H9 (cell line): Measurements from ENCODE around the gene VTN. TPM values are rescaled to one million over a fixed set of nuclear protein-coding genes. Genes with fewer than 3 reads are reported as not detected.

Source experiments
- DNase-seq: peaks from one replicate; pipeline ENCODE4 v3.0.0-alpha.2; 2017
- H2AFZ ChIP-seq: one replicate; pipeline ENCODE4 v1.6.1; 2013; ENCODE audit warnings: mild to moderate bottlenecking, low read length, control low read depth, moderate library complexity
- H2AK5ac ChIP-seq: 2 replicates; pipeline ENCODE4 v1.6.1; 2013; ENCODE audit warnings: low read length, control low read depth, mixed read lengths; ENCODE audit not compliant: insufficient read length
- H2BK120ac ChIP-seq: one replicate; pipeline ENCODE4 v1.6.1; 2013; ENCODE audit warnings: low read depth, mild to moderate bottlenecking, low read length, control low read depth, inconsistent platforms; ENCODE audit not compliant: poor library complexity, severe bottlenecking
- H2BK12ac ChIP-seq: 2 replicates; pipeline ENCODE4 v1.6.1; 2013; ENCODE audit warnings: low read length, control low read depth, mixed read lengths, low read depth; ENCODE audit not compliant: insufficient read length
- H2BK15ac ChIP-seq: 2 replicates; pipeline ENCODE4 v1.6.1; 2013; ENCODE audit warnings: low read depth, low read length, control low read depth
- H2BK20ac ChIP-seq: one replicate; pipeline ENCODE4 v1.6.1; 2013; ENCODE audit warnings: low read depth, mild to moderate bottlenecking, low read length, control low read depth, inconsistent platforms; ENCODE audit not compliant: poor library complexity, severe bottlenecking
- H2BK5ac ChIP-seq: 2 replicates; pipeline ENCODE4 v1.6.1; 2013; ENCODE audit warnings: low read length, control low read depth, mixed read lengths; ENCODE audit not compliant: insufficient read length
- H3K14ac ChIP-seq: 2 replicates; pipeline ENCODE4 v1.6.1; 2013; ENCODE audit warnings: low read length, control low read depth; ENCODE audit not compliant: insufficient read depth
- H3K18ac ChIP-seq: 2 replicates; pipeline ENCODE4 v1.6.1; 2013; ENCODE audit warnings: low read depth, mild to moderate bottlenecking, mixed read lengths, low read length, control low read depth; ENCODE audit not compliant: insufficient read length
- H3K23ac ChIP-seq: 2 replicates; pipeline ENCODE4 v1.6.1; 2013; ENCODE audit warnings: low read length, control low read depth, mixed read lengths, low read depth; ENCODE audit not compliant: insufficient read length
- H3K23me2 ChIP-seq: 2 replicates; pipeline ENCODE4 v1.6.1; 2013; ENCODE audit warnings: low read depth, mild to moderate bottlenecking, mixed read lengths, low read length, control low read depth; ENCODE audit not compliant: insufficient read length, poor library complexity, severe bottlenecking
- H3K27ac ChIP-seq: 2 replicates; pipeline ENCODE4 v1.5.1; 2013; ENCODE audit warnings: low read length, control low read depth, mixed read lengths, low read depth; ENCODE audit not compliant: insufficient read length
- H3K27me3 ChIP-seq: 2 replicates; pipeline ENCODE4 v1.6.1; 2013; ENCODE audit warnings: low read length, control low read depth, inconsistent platforms; ENCODE audit not compliant: insufficient read depth
- H3K4ac ChIP-seq: 2 replicates; pipeline ENCODE4 v1.6.1; 2013; ENCODE audit warnings: low read depth, mild to moderate bottlenecking, control low read depth, inconsistent platforms, low read length, moderate library complexity
- H3K4me1 ChIP-seq: 2 replicates; pipeline ENCODE4 v1.6.1; 2013; ENCODE audit warnings: low read length, control low read depth, inconsistent platforms; ENCODE audit not compliant: insufficient read depth
- H3K4me2 ChIP-seq: 2 replicates; pipeline ENCODE4 v1.6.1; 2013; ENCODE audit warnings: low read length, control low read depth, mixed read lengths; ENCODE audit not compliant: insufficient read length, insufficient read depth
- H3K56ac ChIP-seq: 2 replicates; pipeline ENCODE4 v1.6.1; 2013; ENCODE audit warnings: low read depth, mild to moderate bottlenecking, mixed read lengths, low read length, control low read depth; ENCODE audit not compliant: insufficient read length
- H3K79me1 ChIP-seq: 2 replicates; pipeline ENCODE4 v1.6.1; 2013; ENCODE audit warnings: low read depth, mild to moderate bottlenecking, moderate library complexity, low read length, control low read depth, inconsistent platforms; ENCODE audit not compliant: insufficient read depth, poor library complexity, severe bottlenecking
- H3K79me2 ChIP-seq: 2 replicates; pipeline ENCODE4 v1.6.1; 2013; ENCODE audit warnings: low read length, control low read depth, inconsistent platforms; ENCODE audit not compliant: insufficient read depth
- H3K9ac ChIP-seq: 2 replicates; pipeline ENCODE4 v1.6.1; 2013; ENCODE audit warnings: low read length, control low read depth, mixed read lengths; ENCODE audit not compliant: insufficient read length; ENCODE audit errors: extremely low read depth
- H3K9me3 ChIP-seq: one replicate; pipeline ENCODE4 v1.6.1; 2013; ENCODE audit warnings: low read depth, low read length, inconsistent platforms; ENCODE audit not compliant: control insufficient read depth
- H3T11ph ChIP-seq: one replicate; pipeline ENCODE4 v1.6.1; 2013; ENCODE audit warnings: mild to moderate bottlenecking, low read length, control low read depth, inconsistent platforms
- H4K20me1 ChIP-seq: one replicate; pipeline ENCODE4 v1.6.1; 2013; ENCODE audit not compliant: control insufficient read depth, insufficient read length, insufficient read depth
- H4K5ac ChIP-seq: 2 replicates; pipeline ENCODE4 v1.6.1; 2013; ENCODE audit warnings: low read depth, mild to moderate bottlenecking, mixed read lengths, low read length, control low read depth; ENCODE audit not compliant: insufficient read length
- H4K8ac ChIP-seq: replicated peaks from 2 replicates; pipeline ENCODE4 v1.6.1; 2013; ENCODE audit warnings: low read length, control low read depth, mixed read lengths, low read depth; ENCODE audit not compliant: insufficient read length
- H4K91ac ChIP-seq: 2 replicates; pipeline ENCODE4 v1.6.1; 2013; ENCODE audit warnings: low read depth, mild to moderate bottlenecking, moderate library complexity, mixed read lengths, low read length, control low read depth; ENCODE audit not compliant: insufficient read length
- H3K27ac Mint-ChIP-seq, 3 experiments: 2 replicates in 2 of 3; 3 replicates in 1 of 3; pipeline ENCODE4 v1.8.0; 2020 to 2021; ENCODE audit warnings: mixed read lengths in 3 of 3, mild to moderate bottlenecking in 1 of 3, moderate library complexity in 1 of 3
- H3K27me3 Mint-ChIP-seq: 2 replicates; pipeline ENCODE4 v1.8.0; 2021; ENCODE audit warnings: low read depth, mild to moderate bottlenecking, moderate library complexity, mixed read lengths
- H3K36me3 Mint-ChIP-seq, 3 experiments: 2 replicates in 2 of 3; 3 replicates in 1 of 3; pipeline ENCODE4 v1.8.0; 2020 to 2021; ENCODE audit warnings: low read depth in 3 of 3, mixed read lengths in 3 of 3; ENCODE audit not compliant: insufficient read depth in 1 of 3
- H3K4me1 Mint-ChIP-seq, 2 experiments: 2 replicates each; pipeline ENCODE4 v1.8.0; 2020; ENCODE audit warnings: mixed read lengths in 2 of 2
- H3K4me3 Mint-ChIP-seq, 2 experiments: 2 replicates in 1 of 2; 3 replicates in 1 of 2; pipeline ENCODE4 v1.8.0; 2020 to 2021; ENCODE audit warnings: mild to moderate bottlenecking in 2 of 2, mixed read lengths in 2 of 2, moderate library complexity in 1 of 2
- H3K9me3 Mint-ChIP-seq, 2 experiments: 2 replicates in 1 of 2; 3 replicates in 1 of 2; pipeline ENCODE4 v1.8.0; 2020; ENCODE audit warnings: mild to moderate bottlenecking in 2 of 2, mixed read lengths in 2 of 2, moderate library complexity in 1 of 2
- CTCF ChIP-seq: fragments of 200-600 bp; sonication (generic); conservative IDR thresholded peaks from 3 replicates; pipeline ENCODE4 v1.8.0; 2021; ENCODE audit warnings: antibody characterized with exemption, mild to moderate bottlenecking
- WGBS: extraction: QIAGEN DNeasy Blood & Tissue Kit; methylation state at CpG from one replicate; pipeline ENCODE4 v1.1.7; 2013; ENCODE audit warnings: missing lambda C conversion rate, low lambda C conversion rate, mixed read lengths; ENCODE audit not compliant: insufficient read length; ENCODE audit errors: extremely low coverage; 5-methylcytosine and 5-hydroxymethylcytosine counted together
- total RNA-seq: library from RNA; stranded (reverse); gene quantifications from 2 replicates; pipeline ENCODE4 v1.2.1, GENCODE V29; 2021

VTN gene
- total RNA-seq, 1 experiment from 2014 or later, result not detected

GRCh38 chr17:28385406-28385805 is 15.3 kb upstream of the VTN start:
- H3K27ac ChIP-seq, result no peak overlapping the region
- no peak overlapping the region for H4K8ac ChIP-seq
- H3K18ac ChIP-seq, result no peak overlapping the region
- Mint-ChIP-seq H3K27me3 (peaks cover 76% of the 10 kb centered on the region), H3K4me1 (peaks cover 4 to 10% of the 10 kb centered on the region in 2 experiments; a peak in 3 of 4 replicates), H3K4me3 (peak overlapping the region in 1 of 2 experiments; percentile 64; a peak in 2 of 5 replicates), H3K9me3 (no peaks in the 10 kb centered on the region; a peak in 1 of 5 replicates), H3K36me3 (peaks cover 0 to 2% (median 0%) of the 10 kb centered on the region in 3 experiments; a peak in 2 of 7 replicates), H3K27ac (no peak overlapping the region)
- H3K79me1 ChIP-seq, result no peaks in the 10 kb centered on the region
- no peak overlapping the region for H4K91ac ChIP-seq
- H4K20me1 ChIP-seq, result no peaks in the 10 kb centered on the region
- H3K23ac ChIP-seq, result no peak overlapping the region
- no peak overlapping the region for H3K14ac ChIP-seq
- no peak overlapping the region for H4K5ac ChIP-seq
- peaks cover 12% of the 10 kb centered on the region for H3K23me2 ChIP-seq
- H3K4ac ChIP-seq, result no peak overlapping the region
- no peak for DNase-seq
- no peak overlapping the region for H3T11ph ChIP-seq
- no peak overlapping the region for H2BK15ac ChIP-seq
- no peak overlapping the region for H2AK5ac ChIP-seq
- H3K56ac ChIP-seq, result no peak overlapping the region
- no peak overlapping the region for H2BK12ac ChIP-seq
- no peaks in the 10 kb centered on the region for H3K79me2 ChIP-seq
- WGBS, result no CpG with 5 or more reads among the region's 8 CpGs
- no peaks in the 10 kb centered on the region for H3K4me1 ChIP-seq
- no peak for TF ChIP-seq CTCF
- H3K27me3 ChIP-seq, result peaks cover 13% of the 10 kb centered on the region; the same call in 1 of the 2 replicates
- H3K9me3 ChIP-seq, result no peaks in the 10 kb centered on the region
- peak overlapping the region; percentile 44 for H3K4me2 ChIP-seq
- no peak overlapping the region for H2BK5ac ChIP-seq
- no peak overlapping the region for H2BK20ac ChIP-seq
- no peak overlapping the region for H2BK120ac ChIP-seq
- H3K9ac ChIP-seq, result no peak overlapping the region
- no peak overlapping the region for H2AFZ ChIP-seq
